Esophagus (tissue), 2 donors: ENCODE data around the gene PDE4B. TPM values are rescaled to one million over a fixed set of nuclear protein-coding genes. Genes with fewer than 3 reads are reported as not detected.

Experiments
- H3K27ac ChIP-seq, 2 donors: one replicate each; pipeline ENCODE4 v1.5.1; 2013; ENCODE audit warnings: low read depth in 2 of 2, mild to moderate bottlenecking in 2 of 2, inconsistent platforms in 1 of 2, low read length in 1 of 2, moderate library complexity in 1 of 2
- H3K27me3 ChIP-seq, 2 donors: one replicate each; pipeline ENCODE4 v1.6.1; 2013; ENCODE audit warnings: low read length in 2 of 2, control low read depth in 1 of 2, mild to moderate bottlenecking in 1 of 2; ENCODE audit not compliant: insufficient read depth in 2 of 2, control insufficient read depth in 1 of 2
- H3K36me3 ChIP-seq, 2 donors: one replicate each; pipeline ENCODE4 v1.6.1; 2013; ENCODE audit warnings: low read length in 1 of 2; ENCODE audit not compliant: control insufficient read depth in 2 of 2, insufficient read depth in 2 of 2
- H3K4me1 ChIP-seq, 2 donors: one replicate each; pipeline ENCODE4 v1.6.1; 2013; ENCODE audit warnings: low read length in 1 of 2; ENCODE audit not compliant: control insufficient read depth in 2 of 2, insufficient read depth in 2 of 2
- H3K4me3 ChIP-seq, 2 donors: one replicate each; pipeline ENCODE4 v1.5.1; 2013; ENCODE audit warnings: low read length in 2 of 2, mild to moderate bottlenecking in 2 of 2, low read depth in 1 of 2, moderate library complexity in 1 of 2
- H3K9me3 ChIP-seq, 2 donors: one replicate each; pipeline ENCODE4 v1.6.1; 2013; ENCODE audit warnings: mild to moderate bottlenecking in 2 of 2, low read depth in 1 of 2, low read length in 1 of 2, moderate library complexity in 1 of 2; ENCODE audit not compliant: control insufficient read depth in 2 of 2, insufficient read depth in 1 of 2
- WGBS, 2 donors: extraction: QIAGEN DNeasy Blood & Tissue Kit; methylation state at CpG; one replicate each; pipeline ENCODE4 v1.1.7; 2013; 5-methylcytosine and 5-hydroxymethylcytosine counted together
- polyA plus RNA-seq, 2 donors: library from polyadenylated mRNA; stranded (reverse); fragments of 200-250 nt; gene quantifications; one replicate each; pipeline ENCODE4 v1.2.3, GENCODE V29; 2013
- donor health status: healthy with polysubstance abuse.
- donor health status: Bipolar disorder and iron deficiency.

The PDE4B gene
- 1 to 10 TPM in 1 of 2 donors, under 1 TPM in 1; 0.51 to 1.4 TPM for polyA plus RNA-seq

DNA sequence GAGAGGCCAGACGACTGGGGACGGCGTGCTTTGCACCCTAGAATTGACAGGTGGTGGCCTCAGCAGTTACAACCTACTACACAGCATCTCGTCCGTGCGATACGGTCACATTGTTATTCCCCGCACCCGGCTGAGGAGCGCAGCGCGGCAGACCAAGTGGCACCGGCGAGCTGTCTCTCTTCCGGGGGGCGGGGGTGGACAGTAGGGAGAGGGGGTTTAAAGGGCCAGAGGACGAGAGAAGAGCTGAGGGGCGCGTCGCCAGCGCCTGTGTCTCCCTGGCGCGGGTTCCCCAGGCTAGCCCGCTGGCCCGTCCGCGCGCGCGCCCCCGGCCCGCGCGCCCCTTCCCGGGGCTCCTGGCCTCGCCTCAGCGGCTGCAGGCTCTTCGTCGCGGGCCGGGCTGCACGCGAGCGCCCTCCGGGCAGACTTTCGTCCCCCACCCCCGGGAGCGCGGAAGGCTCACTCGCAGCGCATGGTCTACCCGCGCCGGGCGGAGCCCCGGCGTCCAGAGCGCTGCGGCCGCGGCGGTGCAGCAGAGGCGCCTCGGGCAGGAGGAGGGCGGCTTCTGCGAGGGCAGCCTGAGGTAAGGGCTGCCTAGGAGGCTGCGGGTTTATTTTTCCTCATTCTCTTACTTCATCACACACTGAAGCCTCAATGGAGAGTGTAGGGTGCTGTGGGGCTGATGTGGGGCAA is at the start of gene PDE4B:
Gene PDE4B (plus strand): TSS at position 227 of the 690 bp plus-strand sequence.
- no peak within 1 kb of the TSS for H3K27ac ChIP-seq
- 4 to 6% methylated on average over 56 to 67 of the region's 67 CpGs for WGBS, 2 donors
- H3K4me3 ChIP-seq = peak within 1 kb of the TSS in 1 of 2 donors; percentile 2
- peaks cover 0 to 6% of the 10 kb centered on the region in 2 donors for H3K4me1 ChIP-seq
- H3K9me3 ChIP-seq = no peaks in the 10 kb centered on the region
- no peaks in the 10 kb centered on the region for H3K36me3 ChIP-seq
- H3K27me3 ChIP-seq = peaks cover 4 to 6% of the 10 kb centered on the region in 2 donors

DNA sequence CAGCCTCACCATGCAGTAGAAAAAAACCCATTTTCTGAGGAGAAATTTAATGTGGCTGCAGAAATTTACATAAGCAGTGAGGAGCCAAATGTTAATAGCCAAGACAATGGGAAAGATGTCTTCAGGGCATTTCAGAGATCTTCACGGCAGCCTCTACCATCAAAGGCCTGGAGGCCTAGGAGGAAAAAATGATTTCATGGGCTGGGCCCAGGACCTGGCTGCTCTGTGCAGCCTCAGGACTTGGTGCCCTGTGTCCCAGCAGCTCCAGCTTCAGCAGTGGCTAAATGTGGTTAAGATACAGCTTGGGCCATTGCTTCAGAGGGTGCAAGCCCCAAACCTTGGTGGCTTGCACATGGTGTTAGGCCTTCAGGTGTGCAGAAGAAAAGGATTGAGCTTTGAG is 48.0 kb upstream of the PDE4B start:
- Histone ChIP-seq H3K27me3 (no peaks in the 10 kb centered on the region), H3K4me1 (no peaks in the 10 kb centered on the region), H3K36me3 (no peaks in the 10 kb centered on the region), H3K9me3 (peaks cover 4 to 11% of the 10 kb centered on the region in 2 donors), H3K27ac (no peak overlapping the region), H3K4me3 (no peak overlapping the region)
- 77 to 89% methylated on average over 1 of the region's 1 CpG for WGBS, 2 donors

DNA sequence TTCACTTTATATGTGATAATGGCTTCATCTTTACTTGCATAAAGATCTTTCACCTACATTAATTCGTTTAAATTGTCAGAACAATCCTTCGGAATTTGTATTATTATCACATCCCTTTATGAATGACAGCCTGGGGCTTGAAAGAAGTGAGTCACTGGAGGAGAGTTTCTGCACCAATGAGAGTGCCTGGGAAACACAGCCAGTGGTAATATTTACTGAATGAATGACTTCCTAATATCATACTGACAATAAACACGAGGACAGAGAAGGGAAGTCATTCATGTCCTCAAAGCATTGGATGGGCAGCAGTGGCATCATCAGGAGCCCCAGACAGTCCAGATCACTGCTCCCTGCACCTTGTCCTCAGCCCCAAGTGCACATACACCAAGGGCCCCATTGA is 40.7 kb upstream of the PDE4B start:
- H3K27ac ChIP-seq = no peak overlapping the region
- no peaks in the 10 kb centered on the region for H3K36me3 ChIP-seq
- H3K4me1 ChIP-seq = no peaks in the 10 kb centered on the region
- WGBS, 2 donors = 26 to 45% methylated on average over 3 of the region's 3 CpGs
- no peak overlapping the region for H3K4me3 ChIP-seq
- H3K9me3 ChIP-seq = no peaks in the 10 kb centered on the region
- H3K27me3 ChIP-seq = no peaks in the 10 kb centered on the region

DNA sequence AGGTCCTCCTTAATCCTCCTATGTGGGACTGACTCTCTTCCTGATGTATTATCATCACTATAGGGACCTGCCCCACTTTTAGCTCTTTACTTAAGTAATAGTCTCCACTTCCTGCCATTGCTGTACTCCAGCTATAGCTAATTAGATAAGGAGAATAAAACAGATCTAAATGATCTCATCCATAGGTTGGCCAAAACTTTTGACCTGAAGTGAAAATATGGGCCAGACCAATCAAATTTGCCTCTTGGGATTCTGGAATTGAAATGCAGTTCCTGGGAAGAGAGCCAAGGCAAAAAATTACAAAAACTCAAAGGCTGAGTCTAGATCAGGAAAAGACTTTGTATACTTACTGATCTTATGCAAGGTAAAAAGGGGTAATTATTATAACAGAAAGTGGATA is 36.1 kb upstream of the PDE4B start:
- H3K27me3 ChIP-seq = no peaks in the 10 kb centered on the region
- no peaks in the 10 kb centered on the region for H3K4me1 ChIP-seq
- no peak overlapping the region for H3K27ac ChIP-seq
- H3K9me3 ChIP-seq = no peaks in the 10 kb centered on the region
- H3K4me3 ChIP-seq = no peak overlapping the region
- H3K36me3 ChIP-seq = no peaks in the 10 kb centered on the region

DNA sequence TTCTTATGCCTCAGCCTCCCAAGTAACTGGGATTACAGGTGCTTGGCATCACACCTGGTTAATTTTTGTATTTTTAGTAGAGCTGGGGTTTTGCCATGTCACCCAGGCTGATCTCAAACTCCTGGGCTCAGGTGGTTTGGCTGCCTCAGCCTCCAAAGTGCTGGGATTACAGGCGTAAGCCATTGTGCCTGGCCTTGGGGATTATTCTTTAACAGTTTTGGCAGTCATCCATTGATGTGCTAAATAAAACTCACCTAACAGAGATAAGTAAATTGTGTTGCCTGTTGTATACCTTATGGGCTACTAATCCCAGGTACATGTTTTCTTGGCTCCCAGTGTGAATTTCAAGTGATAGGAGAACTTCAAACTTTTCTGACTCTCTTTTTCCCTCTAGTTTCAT is 35.2 kb upstream of the PDE4B start:
- Histone ChIP-seq H3K27ac (no peak overlapping the region), H3K27me3 (no peaks in the 10 kb centered on the region), H3K4me1 (no peaks in the 10 kb centered on the region), H3K4me3 (no peak overlapping the region), H3K9me3 (no peaks in the 10 kb centered on the region), H3K36me3 (no peaks in the 10 kb centered on the region)
- WGBS, 2 donors = 58 to 64% methylated on average over 1 of the region's 1 CpG

DNA sequence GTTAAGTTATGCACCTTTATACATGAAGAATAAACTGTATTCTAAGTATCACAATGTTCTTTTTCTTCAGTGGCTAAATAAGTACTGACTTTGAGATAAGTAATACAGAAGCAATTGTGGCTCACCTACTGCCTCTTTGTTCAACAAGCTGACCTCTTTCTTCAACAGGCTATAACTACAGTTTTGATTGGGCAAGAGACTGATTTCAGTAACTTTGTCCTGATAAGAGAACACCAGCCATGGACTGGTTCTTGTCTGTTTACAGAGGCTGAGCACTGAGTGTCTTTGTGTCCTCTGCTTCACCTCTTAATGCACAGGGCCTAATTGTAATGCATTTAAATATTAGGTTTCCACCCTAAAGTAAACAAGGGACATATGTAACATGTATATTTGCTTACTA is 34.6 kb upstream of the PDE4B start:
- Histone ChIP-seq H3K4me3 (no peak overlapping the region), H3K27me3 (no peaks in the 10 kb centered on the region), H3K4me1 (no peaks in the 10 kb centered on the region), H3K9me3 (no peaks in the 10 kb centered on the region), H3K27ac (no peak overlapping the region), H3K36me3 (no peaks in the 10 kb centered on the region)

DNA sequence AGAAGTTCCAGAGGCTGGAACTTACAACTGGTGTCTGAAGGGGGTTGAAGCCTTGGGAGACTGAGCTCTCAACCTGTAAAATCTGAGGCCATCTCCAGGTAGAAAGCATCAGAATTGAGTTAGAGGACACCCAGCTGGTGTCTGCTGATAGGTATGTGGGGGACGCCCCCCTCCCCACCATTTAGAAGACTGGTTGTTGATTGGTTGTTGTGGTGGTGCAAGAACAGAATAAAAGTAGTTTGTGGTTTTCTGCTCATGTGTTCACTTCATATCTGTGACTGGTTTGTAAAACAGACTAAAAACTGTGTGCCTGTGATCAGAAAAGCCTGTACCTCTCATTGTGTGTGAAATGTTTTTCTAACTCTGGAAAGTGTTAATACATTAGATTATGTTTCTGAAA is 33.2 kb upstream of the PDE4B start:
- Histone ChIP-seq H3K27me3 (no peaks in the 10 kb centered on the region), H3K9me3 (no peaks in the 10 kb centered on the region), H3K36me3 (no peaks in the 10 kb centered on the region), H3K4me1 (no peaks in the 10 kb centered on the region), H3K27ac (no peak overlapping the region), H3K4me3 (no peak overlapping the region)
- 88 to 90% methylated on average over 1 of the region's 1 CpG for WGBS, 2 donors

DNA sequence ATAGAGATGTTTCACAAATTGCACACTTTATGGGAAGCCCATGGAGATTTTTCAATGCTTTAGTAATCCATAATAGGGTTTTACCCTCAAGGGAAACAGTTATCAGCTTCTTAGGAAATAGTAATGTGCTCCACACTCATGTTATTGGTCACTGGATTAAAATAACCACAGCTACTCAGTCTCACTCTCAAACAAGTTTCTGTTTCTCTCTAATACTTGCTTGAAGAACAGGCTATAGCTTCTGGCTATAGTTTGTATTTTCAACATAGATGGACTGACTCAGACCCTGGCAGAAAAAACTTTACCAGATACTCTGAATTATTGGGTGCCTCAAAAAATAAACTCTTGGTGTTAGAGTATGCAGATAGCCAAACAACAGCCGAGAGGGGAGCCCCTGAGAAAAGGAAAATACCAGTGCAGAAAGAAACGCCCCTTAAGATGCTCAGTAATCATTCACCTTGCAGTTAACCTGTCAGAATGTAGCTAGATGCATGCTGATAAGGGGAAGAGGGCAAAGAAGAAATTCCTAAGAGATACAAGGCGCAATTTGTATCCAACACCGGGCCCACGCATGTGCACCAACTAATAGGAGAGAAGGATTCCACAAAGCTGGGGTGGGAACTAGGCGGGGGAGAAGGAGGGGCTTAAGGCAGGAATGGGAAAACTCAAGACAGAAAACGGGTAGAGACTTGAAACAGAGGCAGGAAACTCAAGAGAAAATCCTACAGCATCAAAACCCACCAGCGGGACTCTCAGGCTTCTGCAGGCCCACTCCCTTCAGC is 30.4 kb upstream of the PDE4B start:
- H3K36me3 ChIP-seq = no peaks in the 10 kb centered on the region
- no peaks in the 10 kb centered on the region for H3K27me3 ChIP-seq
- H3K9me3 ChIP-seq = no peaks in the 10 kb centered on the region
- H3K4me3 ChIP-seq = no peak overlapping the region
- no peaks in the 10 kb centered on the region for H3K4me1 ChIP-seq
- 50 to 53% methylated on average over 8 of the region's 8 CpGs for WGBS, 2 donors
- H3K27ac ChIP-seq = no peak overlapping the region

DNA sequence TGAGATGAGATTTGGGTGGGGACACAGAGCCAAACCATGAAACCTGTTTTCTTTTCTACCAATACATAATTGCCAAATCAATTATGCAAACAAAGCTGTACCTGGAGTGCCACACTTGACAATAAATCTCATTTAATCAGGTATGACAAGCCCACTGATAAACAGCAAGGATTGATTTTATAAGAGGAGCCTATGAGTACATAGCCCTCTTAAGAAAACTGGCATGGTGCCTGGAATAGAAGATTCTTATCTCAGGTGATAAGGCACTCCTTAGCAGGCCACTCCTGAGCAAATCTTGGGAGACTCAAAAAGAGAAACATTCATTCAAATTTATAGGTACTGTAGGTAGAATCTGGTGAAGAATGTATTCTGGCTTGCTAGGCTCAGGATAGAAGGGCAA is 28.6 kb upstream of the PDE4B start:
- no peaks in the 10 kb centered on the region for H3K9me3 ChIP-seq
- no peak overlapping the region for H3K27ac ChIP-seq
- no peaks in the 10 kb centered on the region for H3K27me3 ChIP-seq
- H3K4me3 ChIP-seq = no peak overlapping the region
- no peaks in the 10 kb centered on the region for H3K4me1 ChIP-seq
- no peaks in the 10 kb centered on the region for H3K36me3 ChIP-seq

DNA sequence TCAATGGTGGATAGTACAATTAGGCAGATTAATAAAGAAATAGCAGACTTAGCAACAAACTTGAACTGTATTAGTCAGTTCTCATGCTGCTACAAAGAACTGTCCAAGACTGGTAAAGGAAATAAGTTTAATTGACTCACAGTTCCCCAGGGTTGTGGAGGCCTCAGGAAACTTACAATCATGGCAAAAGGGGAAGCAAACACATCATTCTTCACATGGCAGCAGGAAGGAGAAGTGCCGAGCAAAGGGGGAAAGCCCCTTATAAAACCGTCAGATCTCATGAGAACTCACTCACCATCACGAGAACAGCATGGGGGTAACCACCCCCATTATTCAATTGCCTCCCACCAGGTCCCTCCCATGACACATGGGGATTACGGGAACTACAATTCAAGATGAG is 27.1 kb upstream of the PDE4B start:
- Histone ChIP-seq H3K36me3 (no peaks in the 10 kb centered on the region), H3K27me3 (no peaks in the 10 kb centered on the region), H3K9me3 (no peaks in the 10 kb centered on the region), H3K27ac (no peak overlapping the region), H3K4me3 (no peak overlapping the region), H3K4me1 (no peaks in the 10 kb centered on the region)
- 52 to 69% methylated on average over 4 of the region's 4 CpGs for WGBS, 2 donors
